Testis (tissue), 3 donors: ENCODE measurements around the gene TMEM50A. TPM values are rescaled to one million over a fixed set of nuclear protein-coding genes. Genes with fewer than 3 reads are reported as not detected.
A peak's percentile ranks its signal among the peaks of the same experiment; 100 is the strongest.
"Not testable (repeated sequence)": the region's sequence is repeated elsewhere in the genome, so short reads cannot be mapped to it uniquely, and the experiment has no call there.

Experiments used
- DNase-seq: peaks from one replicate; pipeline ENCODE4 v3.0.0-alpha.2; 2019
- H3K27ac ChIP-seq, 2 donors: fragments of 200-600 bp; sonication (generic); one replicate each; pipeline ENCODE4 v1.5.1; 2019
- H3K27me3 ChIP-seq: fragments of 200-600 bp; sonication (generic); one replicate; pipeline ENCODE4 v1.5.1; 2019
- H3K36me3 ChIP-seq: fragments of 200-600 bp; sonication (generic); one replicate; pipeline ENCODE4 v1.5.1; 2017; ENCODE audit warnings: low read depth; ENCODE audit errors: missing control alignments
- H3K4me1 ChIP-seq: fragments of 200-600 bp; sonication (generic); one replicate; pipeline ENCODE4 v1.5.1; 2019
- H3K4me3 ChIP-seq, 2 donors: fragments of 200-600 bp; sonication (generic); one replicate each; pipeline ENCODE4 v1.5.1; 2017 to 2019
- H3K9me3 ChIP-seq: fragments of 200-600 bp; sonication (generic); one replicate; pipeline ENCODE4 v1.5.1; 2017
- POLR2A ChIP-seq: fragments of 450-650 bp; IDR thresholded peaks from one replicate; pipeline ENCODE4 v1.6.1; 2017; ENCODE audit warnings: antibody characterized with exemption, mild to moderate bottlenecking, moderate library complexity
- WGBS, 2 donors: methylation state at CpG; one replicate each; pipeline ENCODE4 v1.1.5; 2018; 5-methylcytosine and 5-hydroxymethylcytosine counted together
- intact Hi-C: fragments of 100-400 bp; cut with DNase I; formaldehyde crosslinking; loops from one replicate; pipeline ENCODE4 v1.15.1; 2023; ENCODE audit warnings: low total_unique reads
- polyA plus RNA-seq: library from polyadenylated mRNA; stranded (reverse); fragments of 350-450 nt; fragmentation: Illumina TruSeq; extraction: RNeasy Lipid Tissue Mini Kit (QIAGEN cat#74804); gene quantifications from one replicate; pipeline ENCODE4 v1.2.3, GENCODE V29; 2014; ENCODE audit warnings: low read depth, low replicate concordance; ENCODE audit not compliant: insufficient read depth
- total RNA-seq, 2 donors: library from RNA; depleted of rRNA; stranded (reverse); fragments of >200 nt; gene quantifications; one replicate each; pipeline ENCODE4 v1.2.3, GENCODE V29; 2016
- TF ChIP-seq, protein P1 (sequence below), 3 experiments: fragments of 450-650 bp in 2 of 3; fragments of 200-600 bp in 1 of 3; sonication (generic) in 1 of 3; IDR thresholded peaks; one replicate each; pipeline ENCODE4 v1.5.1; 2016 to 2019; ENCODE audit warnings: antibody characterized with exemption in 3 of 3, mild to moderate bottlenecking in 2 of 3, moderate library complexity in 1 of 3

Gene TMEM50A
- total and polyA plus RNA-seq, 3 donors from 2014 or later: 52.6 to 58.0 (median 57.2) TPM

- no peak for DNase-seq
- no peaks in the 10 kb centered on the region for H3K27me3 ChIP-seq
- 89 to 95% methylated on average over 7 of the region's 7 CpGs for WGBS, 2 donors
- H3K36me3 ChIP-seq: no peaks in the 10 kb centered on the region
- H3K27ac ChIP-seq: no peak overlapping the region
- TF ChIP-seq, protein P1, sequence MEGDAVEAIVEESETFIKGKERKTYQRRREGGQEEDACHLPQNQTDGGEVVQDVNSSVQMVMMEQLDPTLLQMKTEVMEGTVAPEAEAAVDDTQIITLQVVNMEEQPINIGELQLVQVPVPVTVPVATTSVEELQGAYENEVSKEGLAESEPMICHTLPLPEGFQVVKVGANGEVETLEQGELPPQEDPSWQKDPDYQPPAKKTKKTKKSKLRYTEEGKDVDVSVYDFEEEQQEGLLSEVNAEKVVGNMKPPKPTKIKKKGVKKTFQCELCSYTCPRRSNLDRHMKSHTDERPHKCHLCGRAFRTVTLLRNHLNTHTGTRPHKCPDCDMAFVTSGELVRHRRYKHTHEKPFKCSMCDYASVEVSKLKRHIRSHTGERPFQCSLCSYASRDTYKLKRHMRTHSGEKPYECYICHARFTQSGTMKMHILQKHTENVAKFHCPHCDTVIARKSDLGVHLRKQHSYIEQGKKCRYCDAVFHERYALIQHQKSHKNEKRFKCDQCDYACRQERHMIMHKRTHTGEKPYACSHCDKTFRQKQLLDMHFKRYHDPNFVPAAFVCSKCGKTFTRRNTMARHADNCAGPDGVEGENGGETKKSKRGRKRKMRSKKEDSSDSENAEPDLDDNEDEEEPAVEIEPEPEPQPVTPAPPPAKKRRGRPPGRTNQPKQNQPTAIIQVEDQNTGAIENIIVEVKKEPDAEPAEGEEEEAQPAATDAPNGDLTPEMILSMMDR (IDR thresholded peaks at IDR 0.05): no peak
- TF ChIP-seq POLR2A: no peak
- H3K4me1 ChIP-seq: no peaks in the 10 kb centered on the region
- no peak overlapping the region for H3K4me3 ChIP-seq
- intact Hi-C loops: no loop called here
- no peaks in the 10 kb centered on the region for H3K9me3 ChIP-seq
Observed at GRCh38 chr1:25360596-25361581, 22.8 kb downstream of the TMEM50A start.

DNA sequence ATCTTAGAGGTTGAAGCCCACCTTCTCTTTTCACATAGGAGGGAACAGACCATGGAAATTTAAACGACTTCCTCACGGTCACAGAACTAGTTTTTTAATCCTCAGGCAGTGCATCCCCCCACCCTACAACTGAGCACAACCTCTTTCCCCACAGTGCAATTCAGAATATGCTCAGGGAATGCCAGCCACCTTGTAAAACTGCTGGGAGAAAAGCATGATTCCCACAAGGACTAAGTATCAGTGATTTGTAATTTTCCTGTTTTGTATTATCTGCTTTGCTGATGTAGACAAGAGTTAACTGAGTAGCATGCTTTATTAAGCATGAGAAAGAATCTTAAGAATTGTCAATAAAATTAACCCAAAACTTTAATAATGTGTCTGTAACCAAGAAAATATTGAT, 23.8 kb downstream of the TMEM50A start:
- H3K27me3 ChIP-seq: no peaks in the 10 kb centered on the region
- TF ChIP-seq, protein P1 (IDR thresholded peaks at IDR 0.05): no peak
- TF ChIP-seq POLR2A: no peak
- no peaks in the 10 kb centered on the region for H3K36me3 ChIP-seq
- no peak overlapping the region for H3K4me3 ChIP-seq
- DNase-seq: no peak
- no peaks in the 10 kb centered on the region for H3K9me3 ChIP-seq
- no peak overlapping the region for H3K27ac ChIP-seq
- intact Hi-C loops: no loop called here
- WGBS, 2 donors: 72 to 89% methylated on average over 2 of the region's 2 CpGs
- no peaks in the 10 kb centered on the region for H3K4me1 ChIP-seq

- H3K27me3 ChIP-seq, H3K9me3 ChIP-seq, H3K4me1 ChIP-seq, H3K27ac ChIP-seq, intact Hi-C loops, H3K36me3 ChIP-seq, H3K4me3 ChIP-seq, DNase-seq: not testable (repeated sequence)
- no CpG with 5 or more reads among the region's 17 CpGs for WGBS, 2 donors
Observed at GRCh38 chr1:25362634-25363559, 24.8 kb downstream of the TMEM50A start.

DNA sequence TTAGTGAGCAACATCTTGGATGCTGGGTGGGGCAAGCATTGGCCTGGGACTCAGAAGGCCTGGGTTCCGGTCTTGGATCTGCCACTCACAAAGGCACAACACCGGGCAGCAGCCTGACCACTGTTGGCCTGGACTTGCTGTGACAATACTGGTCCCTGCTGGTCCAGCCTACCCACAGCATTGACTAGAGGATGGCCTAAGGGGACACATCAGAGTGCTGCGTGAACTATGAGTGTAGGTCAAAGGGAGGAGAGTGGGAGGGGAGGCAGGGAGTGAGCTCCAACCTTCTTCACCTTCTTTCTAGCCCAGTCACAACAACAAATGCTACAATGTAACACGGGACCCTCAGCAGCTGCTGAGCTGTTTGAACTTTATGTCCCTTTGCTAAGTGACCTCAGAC, 31.1 kb downstream of the TMEM50A start:
- intact Hi-C loops: no loop called here
- no peak overlapping the region for H3K27ac ChIP-seq
- no peaks in the 10 kb centered on the region for H3K9me3 ChIP-seq
- H3K27me3 ChIP-seq: no peaks in the 10 kb centered on the region
- 52 to 70% methylated on average over 4 of the region's 4 CpGs for WGBS, 2 donors
- H3K4me1 ChIP-seq: no peaks in the 10 kb centered on the region
- no peak for TF ChIP-seq POLR2A
- TF ChIP-seq, protein P1 (IDR thresholded peaks at IDR 0.05): no peak
- H3K36me3 ChIP-seq: no peaks in the 10 kb centered on the region
- H3K4me3 ChIP-seq: no peak overlapping the region
- DNase-seq: peak; percentile 76

- H3K9me3 ChIP-seq, DNase-seq, H3K27ac ChIP-seq, H3K4me3 ChIP-seq, H3K4me1 ChIP-seq, H3K27me3 ChIP-seq, intact Hi-C loops, H3K36me3 ChIP-seq: not testable (repeated sequence)
- WGBS, 2 donors: 82 to 90% methylated on average over 11 to 12 of the region's 12 CpGs
Observed at GRCh38 chr1:25369691-25370271, 31.6 kb downstream of the TMEM50A start.

DNA sequence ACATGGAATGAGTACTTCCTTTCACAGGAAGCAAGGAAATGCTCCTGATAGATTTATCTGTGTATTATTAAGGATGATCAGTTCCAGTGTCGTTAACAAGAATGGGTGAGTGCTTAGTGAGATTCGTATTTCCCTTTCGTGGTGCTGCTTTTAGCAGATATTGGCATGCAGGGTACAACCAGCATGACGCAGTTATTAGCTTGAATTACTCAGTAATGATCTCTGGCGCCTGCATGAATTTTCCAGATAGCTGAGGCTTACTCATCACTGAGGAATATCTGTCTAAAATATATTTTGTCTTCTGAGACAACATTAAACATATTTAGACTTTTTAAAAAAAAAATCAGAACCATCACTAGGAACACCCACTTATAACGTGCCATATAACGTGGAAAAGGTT, 33.6 kb downstream of the TMEM50A start:
- DNase-seq, H3K4me3 ChIP-seq, H3K27me3 ChIP-seq, intact Hi-C loops, H3K27ac ChIP-seq, H3K36me3 ChIP-seq, H3K9me3 ChIP-seq, H3K4me1 ChIP-seq: not testable (repeated sequence)
- 86 to 87% methylated on average over 7 of the region's 7 CpGs for WGBS, 2 donors

DNA sequence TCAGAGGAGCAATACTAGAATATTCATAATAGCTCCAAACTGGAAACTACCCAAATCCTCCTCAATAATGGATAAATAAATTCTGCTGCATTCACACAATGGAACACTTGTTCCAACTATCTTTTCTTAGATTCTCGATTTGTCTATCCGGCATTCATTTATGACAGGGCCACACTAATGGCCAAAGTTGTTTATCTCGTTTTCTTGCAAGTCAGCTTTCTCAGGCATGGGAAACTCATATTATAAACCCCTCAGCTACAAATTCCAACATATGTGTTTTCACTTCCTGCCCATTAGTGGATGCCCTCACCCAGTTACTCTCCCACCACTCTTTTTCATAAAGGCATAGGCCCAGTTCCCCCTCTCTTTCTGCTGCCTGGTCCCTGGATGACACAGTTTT, 40.2 kb downstream of the TMEM50A start:
- H3K36me3 ChIP-seq, H3K9me3 ChIP-seq, H3K27ac ChIP-seq, DNase-seq, H3K27me3 ChIP-seq, intact Hi-C loops, H3K4me3 ChIP-seq, H3K4me1 ChIP-seq: not testable (repeated sequence)
- WGBS, 2 donors: 63 to 89% methylated on average over 3 of the region's 3 CpGs

DNA sequence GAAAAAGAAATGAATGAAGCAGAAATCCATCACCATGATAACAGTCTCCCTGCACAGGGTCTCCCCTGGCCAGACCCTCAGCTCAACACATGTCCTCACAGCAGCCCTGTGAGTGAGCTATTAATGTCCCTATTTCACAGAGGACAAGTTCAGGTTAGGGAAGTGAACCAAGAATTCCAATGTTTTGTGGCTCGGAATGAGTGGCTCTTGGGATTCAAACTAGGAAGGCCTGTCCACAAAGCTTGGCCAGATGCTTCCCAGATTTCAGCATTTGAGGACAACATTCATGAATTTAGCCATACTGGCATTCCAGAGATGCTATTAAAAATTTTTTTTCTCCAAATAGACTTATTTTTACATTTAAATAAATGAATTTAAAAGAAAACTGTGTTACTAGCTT, 44.4 kb downstream of the TMEM50A start:
- H3K27ac ChIP-seq, H3K27me3 ChIP-seq, H3K4me3 ChIP-seq, H3K9me3 ChIP-seq, H3K36me3 ChIP-seq, DNase-seq, intact Hi-C loops, H3K4me1 ChIP-seq: not testable (repeated sequence)
- WGBS, 2 donors: 50% methylated on average over 1 of the region's 1 CpG
